Testis (tissue), 3 donors: ENCODE measurements around the gene FUCA1. TPM values are rescaled to one million over a fixed set of nuclear protein-coding genes. Genes with fewer than 3 reads are reported as not detected.

Experiments
- DNase-seq: peaks from one replicate; pipeline ENCODE4 v3.0.0-alpha.2; 2019
- H3K27ac ChIP-seq, 2 donors: fragments of 200-600 bp; sonication (generic); one replicate each; pipeline ENCODE4 v1.5.1; 2019
- H3K27me3 ChIP-seq: fragments of 200-600 bp; sonication (generic); one replicate; pipeline ENCODE4 v1.5.1; 2019
- H3K36me3 ChIP-seq: fragments of 200-600 bp; sonication (generic); one replicate; pipeline ENCODE4 v1.5.1; 2017; ENCODE audit warnings: low read depth; ENCODE audit errors: missing control alignments
- H3K4me1 ChIP-seq: fragments of 200-600 bp; sonication (generic); one replicate; pipeline ENCODE4 v1.5.1; 2019
- H3K4me3 ChIP-seq, 2 donors: fragments of 200-600 bp; sonication (generic); one replicate each; pipeline ENCODE4 v1.5.1; 2017 to 2019
- H3K9me3 ChIP-seq: fragments of 200-600 bp; sonication (generic); one replicate; pipeline ENCODE4 v1.5.1; 2017
- CTCF ChIP-seq, 3 experiments: fragments of 450-650 bp in 2 of 3; fragments of 200-600 bp in 1 of 3; sonication (generic) in 1 of 3; IDR thresholded peaks; one replicate each; pipeline ENCODE4 v1.5.1; 2016 to 2019; ENCODE audit warnings: antibody characterized with exemption in 3 of 3, mild to moderate bottlenecking in 2 of 3, moderate library complexity in 1 of 3
- POLR2A ChIP-seq: fragments of 450-650 bp; IDR thresholded peaks from one replicate; pipeline ENCODE4 v1.6.1; 2017; ENCODE audit warnings: antibody characterized with exemption, mild to moderate bottlenecking, moderate library complexity
- WGBS, 2 donors: methylation state at CpG; one replicate each; pipeline ENCODE4 v1.1.5; 2018; 5-methylcytosine and 5-hydroxymethylcytosine counted together
- intact Hi-C: fragments of 100-400 bp; cut with DNase I; formaldehyde crosslinking; loops from one replicate; pipeline ENCODE4 v1.15.1; 2023; ENCODE audit warnings: low total_unique reads
- polyA plus RNA-seq: library from polyadenylated mRNA; stranded (reverse); fragments of 350-450 nt; fragmentation: Illumina TruSeq; extraction: RNeasy Lipid Tissue Mini Kit (QIAGEN cat#74804); gene quantifications from one replicate; pipeline ENCODE4 v1.2.3, GENCODE V29; 2014; ENCODE audit warnings: low read depth, low replicate concordance; ENCODE audit not compliant: insufficient read depth
- total RNA-seq, 2 donors: library from RNA; depleted of rRNA; stranded (reverse); fragments of >200 nt; gene quantifications; one replicate each; pipeline ENCODE4 v1.2.3, GENCODE V29; 2016

The FUCA1 gene
- total and polyA plus RNA-seq, 3 donors from 2014 or later: 34.0 to 68.8 (median 41.2) TPM

GRCh38 chr1:23872421-23872820, 4.3 kb upstream of the FUCA1 start:
- intact Hi-C loops: no loop called here
- Histone ChIP-seq H3K27ac (no peak overlapping the region), H3K36me3 (no peaks in the 10 kb centered on the region), H3K27me3 (no peaks in the 10 kb centered on the region), H3K4me3 (no peak overlapping the region), H3K9me3 (no peaks in the 10 kb centered on the region), H3K4me1 (no peaks in the 10 kb centered on the region)
- 87 to 89% methylated on average over 3 of the region's 3 CpGs for WGBS, 2 donors
- TF ChIP-seq POLR2A: no peak
- no peak for TF ChIP-seq CTCF (IDR thresholded peaks at IDR 0.05)
- no peak for DNase-seq

- Histone ChIP-seq H3K27ac (peak overlapping the region in 1 of 2 donors; percentile 63), H3K27me3 (no peaks in the 10 kb centered on the region), H3K4me1 (no peaks in the 10 kb centered on the region), H3K9me3 (no peaks in the 10 kb centered on the region), H3K36me3 (no peaks in the 10 kb centered on the region), H3K4me3 (peak overlapping the region; percentile 68 to 96)
- WGBS, 2 donors: 42 to 43% methylated on average over 10 of the region's 10 CpGs
- TF ChIP-seq POLR2A: no peak
- TF ChIP-seq CTCF (IDR thresholded peaks at IDR 0.05): no peak
- intact Hi-C loops: no loop called here
- DNase-seq: no peak
These were observed 961 bp upstream of the FUCA1 start for GRCh38 chr1:23869051-23869450.

DNA sequence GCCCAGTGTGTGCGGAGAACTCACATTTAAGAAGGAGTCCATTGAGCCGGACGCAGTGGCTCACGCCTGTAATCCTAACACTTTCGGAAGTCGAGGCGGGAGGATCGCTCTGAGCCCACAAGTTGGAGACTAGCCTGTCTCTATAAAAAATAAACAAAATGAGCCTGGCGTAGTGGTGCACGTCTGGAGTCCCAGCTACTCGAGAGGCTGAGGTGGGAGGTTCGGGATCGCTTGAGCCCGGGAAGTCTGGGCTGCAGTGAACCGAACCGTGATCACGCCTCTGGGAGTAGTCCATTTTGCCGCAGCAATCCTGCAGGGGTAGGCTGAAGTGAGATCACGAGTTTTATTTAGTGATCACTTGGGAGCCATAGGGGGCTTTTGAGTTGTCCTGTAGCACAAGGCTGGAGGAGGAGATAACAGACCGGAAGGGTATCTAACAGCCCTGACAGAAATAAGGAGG, 497 bp upstream of the FUCA1 start:
- peak overlapping the region; percentile 68 to 96 for H3K4me3 ChIP-seq
- no peaks in the 10 kb centered on the region for H3K27me3 ChIP-seq
- no peaks in the 10 kb centered on the region for H3K4me1 ChIP-seq
- intact Hi-C loops: no loop called here
- TF ChIP-seq POLR2A: no peak
- TF ChIP-seq CTCF (IDR thresholded peaks at IDR 0.05): no peak
- 8 to 11% methylated on average over 20 of the region's 20 CpGs for WGBS, 2 donors
- DNase-seq: no peak
- no peaks in the 10 kb centered on the region for H3K36me3 ChIP-seq
- no peaks in the 10 kb centered on the region for H3K9me3 ChIP-seq
- H3K27ac ChIP-seq: peak overlapping the region; percentile 42 to 63

GRCh38 chr1:23867542-23867894, 572 bp downstream of the FUCA1 start:
- H3K27me3 ChIP-seq: no peaks in the 10 kb centered on the region
- no peaks in the 10 kb centered on the region for H3K4me1 ChIP-seq
- H3K36me3 ChIP-seq: no peaks in the 10 kb centered on the region
- intact Hi-C loops: no loop called here
- H3K4me3 ChIP-seq: peak overlapping the region; percentile 68 to 96
- 3 to 60% methylated on average over 1 to 17 of the region's 17 CpGs for WGBS, 2 donors
- TF ChIP-seq CTCF (IDR thresholded peaks at IDR 0.05): no peak
- no peak for TF ChIP-seq POLR2A
- H3K27ac ChIP-seq: peak overlapping the region; percentile 21 to 63
- no peaks in the 10 kb centered on the region for H3K9me3 ChIP-seq
- DNase-seq: no peak

DNA sequence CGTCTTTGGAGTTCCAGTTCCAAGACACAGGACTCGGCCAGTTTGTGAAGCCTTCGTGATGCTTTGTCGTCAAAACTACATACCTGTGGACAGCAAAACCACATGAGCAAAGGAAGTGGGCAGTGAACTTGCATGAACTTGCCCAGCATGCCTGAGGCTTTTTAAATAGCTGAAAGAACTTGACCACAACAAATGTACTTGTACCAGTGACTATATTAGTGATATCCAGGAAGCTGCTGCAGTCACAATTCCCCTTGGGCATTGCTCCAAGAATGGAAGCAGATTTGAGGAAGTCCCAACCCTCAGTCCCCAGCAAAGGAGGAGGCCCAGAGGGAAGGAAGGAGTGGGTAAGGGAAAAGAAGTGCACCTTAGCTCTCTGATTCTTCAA, 2.6 kb downstream of the FUCA1 start:
- no peaks in the 10 kb centered on the region for H3K4me1 ChIP-seq
- no peaks in the 10 kb centered on the region for H3K9me3 ChIP-seq
- no peak overlapping the region for H3K27ac ChIP-seq
- TF ChIP-seq CTCF (IDR thresholded peaks at IDR 0.05) (no peak), POLR2A (no peak)
- DNase-seq: no peak
- no peaks in the 10 kb centered on the region for H3K27me3 ChIP-seq
- no peaks in the 10 kb centered on the region for H3K36me3 ChIP-seq
- intact Hi-C loops: no loop called here
- WGBS, 2 donors: 90% methylated on average over 4 of the region's 4 CpGs
- no peak overlapping the region for H3K4me3 ChIP-seq
